ENCODE results near the gene CMTM2. TPM values are rescaled to one million over a fixed set of nuclear protein-coding genes. Genes with fewer than 3 reads are reported as not detected.

CMTM2 gene
- total and polyA plus RNA-seq, 4 donors: 1.3 TPM; not detected in 3

DNA sequence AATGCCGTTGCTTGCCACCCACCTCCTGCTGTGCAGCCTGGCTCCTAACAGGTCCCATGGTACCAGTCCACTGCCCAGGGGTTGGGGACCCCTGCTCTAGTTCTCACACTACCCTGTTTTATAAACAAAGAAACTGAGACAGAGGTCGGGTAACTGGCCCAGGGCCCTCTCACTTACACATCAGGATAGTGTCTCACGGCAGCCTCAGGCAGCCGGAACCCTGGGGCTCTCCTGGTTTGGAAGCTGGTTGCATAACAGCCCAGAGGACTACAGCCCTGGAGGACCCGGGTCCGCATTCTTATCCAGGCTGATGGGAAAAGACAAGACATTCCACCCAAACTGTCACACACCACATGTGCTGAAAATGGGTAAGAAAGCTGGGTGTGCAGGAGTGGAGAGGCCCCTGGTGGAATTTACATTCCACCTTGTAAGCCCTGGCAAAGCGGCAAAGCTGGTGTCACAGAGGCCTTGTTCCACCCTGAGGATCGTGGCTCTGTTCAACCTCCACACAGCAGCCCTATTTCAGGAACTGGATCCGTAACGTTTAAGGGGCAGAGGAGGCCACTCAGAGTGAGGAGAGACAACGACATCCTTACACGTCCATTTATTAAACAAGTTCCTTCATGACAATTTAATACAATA, 35.0 kb downstream of the CMTM2 start:
- no peaks in the 10 kb centered on the region for H3K36me3 ChIP-seq (ENCODE audit: control insufficient read depth in 1 of 2, insufficient read depth in 2 of 2, low read length in 1 of 2)
- no peak for ATAC-seq (ENCODE audit: low FRiP score)
- intact Hi-C loops (cut with DNase I): no loop called here
- no peak overlapping the region for H3K27ac ChIP-seq (ENCODE audit: low read depth in 1 of 2, low read length in 2 of 2)
- no peaks in the 10 kb centered on the region for H3K9me3 ChIP-seq (ENCODE audit: control insufficient read depth, low read length)
- no peak overlapping the region for H3K4me3 ChIP-seq (ENCODE audit: low read length in 2 of 2)
- H3K4me1 ChIP-seq (ENCODE audit: control insufficient read depth in 1 of 2, insufficient read depth in 2 of 2, low read length in 2 of 2): peaks cover 0 to 4% of the 10 kb centered on the region in 2 donors
- 76 to 82% methylated on average over 12 of the region's 12 CpGs for WGBS, 2 donors
- no peak for DNase-seq
- no peaks in the 10 kb centered on the region for H3K27me3 ChIP-seq (ENCODE audit: control insufficient read depth in 1 of 2, insufficient read depth in 2 of 2, low read length in 1 of 2)

GRCh38 chr16:66616169-66616568, 36.9 kb downstream of the CMTM2 start:
- DNase-seq (no peak), ATAC-seq (ENCODE audit: low FRiP score) (no peak)
- intact Hi-C loops (cut with DNase I): no loop called here
- Histone ChIP-seq H3K4me1 (ENCODE audit: control insufficient read depth in 1 of 2, insufficient read depth in 2 of 2, low read length in 2 of 2) (peaks cover 0 to 4% of the 10 kb centered on the region in 2 donors), H3K9me3 (ENCODE audit: control insufficient read depth, low read length) (no peaks in the 10 kb centered on the region), H3K27me3 (ENCODE audit: control insufficient read depth in 1 of 2, insufficient read depth in 2 of 2, low read length in 1 of 2) (no peaks in the 10 kb centered on the region), H3K36me3 (ENCODE audit: control insufficient read depth in 1 of 2, insufficient read depth in 2 of 2, low read length in 1 of 2) (no peaks in the 10 kb centered on the region), H3K4me3 (ENCODE audit: low read length in 2 of 2) (no peak overlapping the region), H3K27ac (ENCODE audit: low read depth in 1 of 2, low read length in 2 of 2) (no peak overlapping the region)
- WGBS, 2 donors: 91 to 92% methylated on average over 4 of the region's 4 CpGs

- Histone ChIP-seq H3K4me1 (ENCODE audit: control insufficient read depth in 1 of 2, insufficient read depth in 2 of 2, low read length in 2 of 2) (peaks cover 0 to 4% of the 10 kb centered on the region in 2 donors), H3K4me3 (ENCODE audit: low read length in 2 of 2) (no peak overlapping the region), H3K27ac (ENCODE audit: low read depth in 1 of 2, low read length in 2 of 2) (no peak overlapping the region), H3K27me3 (ENCODE audit: control insufficient read depth in 1 of 2, insufficient read depth in 2 of 2, low read length in 1 of 2) (no peaks in the 10 kb centered on the region), H3K36me3 (ENCODE audit: control insufficient read depth in 1 of 2, insufficient read depth in 2 of 2, low read length in 1 of 2) (no peaks in the 10 kb centered on the region), H3K9me3 (ENCODE audit: control insufficient read depth, low read length) (no peaks in the 10 kb centered on the region)
- WGBS, 2 donors: 80 to 83% methylated on average over 9 of the region's 9 CpGs
- intact Hi-C loops (cut with DNase I): no loop called here
- DNase-seq: no peak
- ATAC-seq (ENCODE audit: low FRiP score): no peak
Measured at GRCh38 chr16:66616592-66616991, 37.3 kb downstream of the CMTM2 start.

- no peaks in the 10 kb centered on the region for H3K27me3 ChIP-seq (ENCODE audit: control insufficient read depth in 1 of 2, insufficient read depth in 2 of 2, low read length in 1 of 2)
- H3K4me3 ChIP-seq (ENCODE audit: low read length in 2 of 2): no peak overlapping the region
- H3K9me3 ChIP-seq (ENCODE audit: control insufficient read depth, low read length): no peaks in the 10 kb centered on the region
- WGBS, 2 donors: 87 to 89% methylated on average over 2 of the region's 2 CpGs
- ATAC-seq (ENCODE audit: low FRiP score) (no peak), DNase-seq (no peak)
- intact Hi-C loops (cut with DNase I): no loop called here
- no peaks in the 10 kb centered on the region for H3K36me3 ChIP-seq (ENCODE audit: control insufficient read depth in 1 of 2, insufficient read depth in 2 of 2, low read length in 1 of 2)
- H3K4me1 ChIP-seq (ENCODE audit: control insufficient read depth in 1 of 2, insufficient read depth in 2 of 2, low read length in 2 of 2): peaks cover 0 to 4% of the 10 kb centered on the region in 2 donors
- no peak overlapping the region for H3K27ac ChIP-seq (ENCODE audit: low read depth in 1 of 2, low read length in 2 of 2)
Measured at GRCh38 chr16:66617010-66617434, 37.8 kb downstream of the CMTM2 start.

DNA sequence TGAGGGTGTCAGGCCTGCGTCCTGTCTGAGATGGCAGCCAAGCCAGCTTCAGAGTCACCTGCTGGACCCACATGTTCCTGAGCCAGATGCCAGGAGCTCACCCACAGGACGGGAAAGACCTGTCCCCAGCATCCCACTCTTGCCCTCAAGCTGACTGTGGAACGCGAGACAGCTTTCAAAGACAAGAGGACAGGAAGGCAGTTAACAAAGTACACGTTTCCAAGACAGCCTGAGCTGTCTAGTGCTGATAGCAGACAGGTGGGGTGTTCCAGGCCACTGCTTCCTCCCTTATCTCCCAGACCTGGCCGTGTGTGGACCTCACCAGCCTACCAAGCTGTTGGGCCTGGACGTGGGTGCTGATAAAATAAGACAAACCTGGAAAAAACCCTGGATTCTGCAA, 38.5 kb downstream of the CMTM2 start:
- ATAC-seq (ENCODE audit: low FRiP score) (no peak), DNase-seq (no peak)
- intact Hi-C loops (cut with DNase I): no loop called here

DNA sequence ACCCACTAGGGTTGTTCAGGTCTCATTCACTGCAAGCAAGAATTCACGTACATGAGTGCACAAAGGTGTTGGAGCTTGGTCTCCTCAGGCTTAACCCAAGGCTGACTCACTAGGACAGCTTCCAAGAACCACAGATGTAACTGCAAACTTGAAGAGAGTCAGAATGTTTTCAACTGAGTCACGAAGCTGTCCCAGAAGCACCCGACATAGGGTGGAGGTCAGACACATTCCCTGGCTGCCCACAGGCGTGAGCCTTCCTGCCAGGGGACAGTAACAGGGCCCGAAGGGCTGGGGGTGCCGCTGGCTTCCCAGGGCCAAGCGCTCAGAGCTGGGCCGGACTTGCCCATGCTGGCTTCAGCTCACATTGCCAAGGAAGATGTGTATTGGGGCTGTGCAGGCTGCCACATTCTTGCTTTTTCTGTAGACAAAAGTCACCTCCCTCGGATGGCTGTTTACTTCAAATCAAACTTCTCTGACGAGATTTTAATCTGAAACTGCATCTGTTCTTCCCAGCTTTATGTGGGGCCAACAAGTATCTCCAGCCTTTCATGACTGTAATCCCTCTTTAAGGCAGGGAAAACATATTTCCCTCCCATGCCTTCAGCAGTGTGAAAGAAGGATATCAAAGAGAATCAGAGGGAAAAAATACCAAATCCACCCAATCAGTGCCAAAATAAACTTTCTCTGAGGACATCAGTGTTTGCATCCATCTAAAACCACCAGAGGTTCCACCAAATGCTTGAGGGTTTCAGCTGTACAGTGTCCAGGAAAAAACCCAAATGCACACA, 39.5 kb downstream of the CMTM2 start:
- DNase-seq (peak; percentile 76 to 81), ATAC-seq (ENCODE audit: low FRiP score) (peak; percentile 71)
- H3K27me3 ChIP-seq (ENCODE audit: control insufficient read depth in 1 of 2, insufficient read depth in 2 of 2, low read length in 1 of 2): no peaks in the 10 kb centered on the region
- peak overlapping the region in 1 of 2 donors; percentile 19 for H3K27ac ChIP-seq (ENCODE audit: low read depth in 1 of 2, low read length in 2 of 2)
- intact Hi-C loops (cut with DNase I): no loop called here
- H3K4me1 ChIP-seq (ENCODE audit: control insufficient read depth in 1 of 2, insufficient read depth in 2 of 2, low read length in 2 of 2): peaks cover 0 to 4% of the 10 kb centered on the region in 2 donors
- no peak overlapping the region for H3K4me3 ChIP-seq (ENCODE audit: low read length in 2 of 2)
- WGBS, 2 donors: 11 to 13% methylated on average over 10 of the region's 10 CpGs
- peaks cover 0 to under 1% of the 10 kb centered on the region in 2 donors for H3K36me3 ChIP-seq (ENCODE audit: control insufficient read depth in 1 of 2, insufficient read depth in 2 of 2, low read length in 1 of 2)
- no peaks in the 10 kb centered on the region for H3K9me3 ChIP-seq (ENCODE audit: control insufficient read depth, low read length)

More for the DNA sequence above, 38.5 kb downstream of the CMTM2 start:
- Histone ChIP-seq H3K27me3 (ENCODE audit: control insufficient read depth in 1 of 2, insufficient read depth in 2 of 2, low read length in 1 of 2) (no peaks in the 10 kb centered on the region), H3K4me3 (ENCODE audit: low read length in 2 of 2) (no peak overlapping the region), H3K9me3 (ENCODE audit: control insufficient read depth, low read length) (no peaks in the 10 kb centered on the region), H3K36me3 (ENCODE audit: control insufficient read depth in 1 of 2, insufficient read depth in 2 of 2, low read length in 1 of 2) (no peaks in the 10 kb centered on the region), H3K27ac (ENCODE audit: low read depth in 1 of 2, low read length in 2 of 2) (no peak overlapping the region), H3K4me1 (ENCODE audit: control insufficient read depth in 1 of 2, insufficient read depth in 2 of 2, low read length in 2 of 2) (peaks cover 0 to 4% of the 10 kb centered on the region in 2 donors)
- 79 to 82% methylated on average over 7 of the region's 7 CpGs for WGBS, 2 donors

DNA sequence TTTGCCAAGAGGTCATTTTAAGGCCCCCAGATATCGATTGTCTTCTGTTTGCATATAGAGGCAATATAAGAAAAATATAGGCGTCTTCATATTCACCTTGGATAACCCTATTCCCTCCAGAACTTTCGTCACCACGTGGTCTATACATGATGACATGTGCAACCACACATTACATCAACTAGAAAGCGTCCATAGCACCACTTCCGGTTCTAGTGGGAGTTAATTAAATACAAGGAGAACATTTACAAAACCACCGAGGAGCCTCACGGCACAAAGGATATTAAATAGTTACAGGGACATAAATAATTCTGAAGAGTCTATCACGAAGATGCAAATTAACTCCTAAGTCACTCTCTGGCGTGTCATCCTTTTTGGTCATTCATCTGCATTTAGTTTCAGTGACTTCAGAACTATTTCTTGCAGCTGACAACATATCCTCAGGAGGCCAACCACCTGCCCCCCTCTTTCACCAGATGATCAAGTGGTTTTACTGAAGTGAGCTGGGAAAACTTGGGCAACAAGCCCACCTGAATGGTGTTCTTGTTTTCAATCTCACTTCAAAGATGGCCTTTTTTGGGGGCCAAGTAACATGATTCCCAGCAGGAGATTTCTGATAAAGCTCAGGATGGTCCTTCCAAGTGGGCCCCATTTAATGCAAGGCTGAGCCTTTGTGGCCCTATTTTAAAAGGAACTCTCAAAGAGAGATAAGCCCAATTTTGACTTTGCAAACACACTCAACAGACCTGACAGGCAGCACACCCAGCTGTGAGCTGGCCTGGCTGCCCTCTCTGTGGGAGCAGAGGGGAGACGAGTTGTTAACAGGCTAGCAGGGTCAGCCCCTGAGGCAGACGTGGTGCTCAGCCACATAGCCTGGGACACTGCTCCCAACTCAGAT, 40.5 kb downstream of the CMTM2 start:
- intact Hi-C loops (cut with DNase I): no loop called here

GRCh38 chr16:66620429-66620795, 41.1 kb downstream of the CMTM2 start:
- Histone ChIP-seq H3K36me3 (ENCODE audit: control insufficient read depth in 1 of 2, insufficient read depth in 2 of 2, low read length in 1 of 2) (peaks cover 0 to 2% of the 10 kb centered on the region in 2 donors), H3K27ac (ENCODE audit: low read depth in 1 of 2, low read length in 2 of 2) (no peak overlapping the region), H3K9me3 (ENCODE audit: control insufficient read depth, low read length) (no peaks in the 10 kb centered on the region), H3K4me1 (ENCODE audit: control insufficient read depth in 1 of 2, insufficient read depth in 2 of 2, low read length in 2 of 2) (peaks cover 0 to 4% of the 10 kb centered on the region in 2 donors), H3K4me3 (ENCODE audit: low read length in 2 of 2) (no peak overlapping the region), H3K27me3 (ENCODE audit: control insufficient read depth in 1 of 2, insufficient read depth in 2 of 2, low read length in 1 of 2) (no peaks in the 10 kb centered on the region)
- intact Hi-C loops (cut with DNase I): no loop called here
- ATAC-seq (ENCODE audit: low FRiP score) (no peak), DNase-seq (no peak)
- WGBS, 2 donors: 84 to 88% methylated on average over 8 of the region's 8 CpGs

More for the DNA sequence above, 40.5 kb downstream of the CMTM2 start:
- Histone ChIP-seq H3K9me3 (ENCODE audit: control insufficient read depth, low read length) (no peaks in the 10 kb centered on the region), H3K27me3 (ENCODE audit: control insufficient read depth in 1 of 2, insufficient read depth in 2 of 2, low read length in 1 of 2) (no peaks in the 10 kb centered on the region), H3K4me3 (ENCODE audit: low read length in 2 of 2) (no peak overlapping the region), H3K27ac (ENCODE audit: low read depth in 1 of 2, low read length in 2 of 2) (no peak overlapping the region), H3K4me1 (ENCODE audit: control insufficient read depth in 1 of 2, insufficient read depth in 2 of 2, low read length in 2 of 2) (peaks cover 0 to 4% of the 10 kb centered on the region in 2 donors), H3K36me3 (ENCODE audit: control insufficient read depth in 1 of 2, insufficient read depth in 2 of 2, low read length in 1 of 2) (peaks cover 0 to 2% of the 10 kb centered on the region in 2 donors)
- no peak for ATAC-seq (ENCODE audit: low FRiP score)
- 76 to 82% methylated on average over 12 of the region's 12 CpGs for WGBS, 2 donors
- DNase-seq: no peak
